Fibroblast of lung (primary cell): ENCODE measurements around the gene SLC6A12.

Experiments
- EZH2 ChIP-seq: IDR thresholded peaks from 2 replicates; pipeline ENCODE4 v1.5.1; 2012; ENCODE audit warnings: low read length, control low read depth, mild to moderate bottlenecking; ENCODE audit errors: missing control alignments
- TF ChIP-seq, protein P1 (sequence below), 2 donors: IDR thresholded peaks in 1 of 2; conservative IDR thresholded peaks in 1 of 2; 1 replicate in 1 of 2; 2 replicates in 1 of 2; pipeline ENCODE4 v1.5.1; 2011 to 2012; ENCODE audit warnings: low read length in 2 of 2, control low read depth in 1 of 2, inconsistent platforms in 1 of 2, low read depth in 1 of 2, mild to moderate bottlenecking in 1 of 2

DNA sequence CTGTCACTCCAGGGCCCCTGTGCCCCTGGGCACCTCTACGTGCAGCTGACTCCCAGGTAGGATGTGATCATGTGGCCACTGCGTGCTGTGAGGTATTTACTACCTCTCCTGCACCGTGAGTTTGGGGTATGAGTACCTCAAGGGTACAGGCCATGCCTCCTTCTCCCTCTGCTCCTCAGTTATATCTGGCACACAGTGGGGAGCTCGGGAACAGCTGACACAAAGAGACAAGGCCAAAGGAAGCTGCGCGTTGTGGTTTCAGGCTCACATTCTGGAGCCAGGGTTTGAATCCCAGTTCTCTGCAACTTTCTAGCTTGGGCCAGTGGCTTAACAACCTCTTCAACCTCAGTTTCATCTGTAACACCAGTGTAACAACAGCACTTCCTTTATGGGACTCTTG lies 7.8 kb upstream of the SLC6A12 start:
- TF ChIP-seq, protein P1, sequence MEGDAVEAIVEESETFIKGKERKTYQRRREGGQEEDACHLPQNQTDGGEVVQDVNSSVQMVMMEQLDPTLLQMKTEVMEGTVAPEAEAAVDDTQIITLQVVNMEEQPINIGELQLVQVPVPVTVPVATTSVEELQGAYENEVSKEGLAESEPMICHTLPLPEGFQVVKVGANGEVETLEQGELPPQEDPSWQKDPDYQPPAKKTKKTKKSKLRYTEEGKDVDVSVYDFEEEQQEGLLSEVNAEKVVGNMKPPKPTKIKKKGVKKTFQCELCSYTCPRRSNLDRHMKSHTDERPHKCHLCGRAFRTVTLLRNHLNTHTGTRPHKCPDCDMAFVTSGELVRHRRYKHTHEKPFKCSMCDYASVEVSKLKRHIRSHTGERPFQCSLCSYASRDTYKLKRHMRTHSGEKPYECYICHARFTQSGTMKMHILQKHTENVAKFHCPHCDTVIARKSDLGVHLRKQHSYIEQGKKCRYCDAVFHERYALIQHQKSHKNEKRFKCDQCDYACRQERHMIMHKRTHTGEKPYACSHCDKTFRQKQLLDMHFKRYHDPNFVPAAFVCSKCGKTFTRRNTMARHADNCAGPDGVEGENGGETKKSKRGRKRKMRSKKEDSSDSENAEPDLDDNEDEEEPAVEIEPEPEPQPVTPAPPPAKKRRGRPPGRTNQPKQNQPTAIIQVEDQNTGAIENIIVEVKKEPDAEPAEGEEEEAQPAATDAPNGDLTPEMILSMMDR (conservative IDR thresholded peaks at IDR 0.05 in 1 of 2, IDR thresholded peaks at IDR 0.05 in 1 of 2; ENCODE audit: low read depth in 1 of 2, low read length in 2 of 2): no peak
- no peak for TF ChIP-seq EZH2
